HG02588 (cell line): ENCODE measurements around the gene AVP.

ENCODE experiments used
- ATAC-seq: cut with Tn5 transposase; IDR thresholded peaks from one replicate; pipeline ENCODE4 v1.9.1; 2021; ENCODE audit warnings: mild to moderate bottlenecking, moderate library complexity; ENCODE audit not compliant: unreplicated experiment

Gene AVP

DNA sequence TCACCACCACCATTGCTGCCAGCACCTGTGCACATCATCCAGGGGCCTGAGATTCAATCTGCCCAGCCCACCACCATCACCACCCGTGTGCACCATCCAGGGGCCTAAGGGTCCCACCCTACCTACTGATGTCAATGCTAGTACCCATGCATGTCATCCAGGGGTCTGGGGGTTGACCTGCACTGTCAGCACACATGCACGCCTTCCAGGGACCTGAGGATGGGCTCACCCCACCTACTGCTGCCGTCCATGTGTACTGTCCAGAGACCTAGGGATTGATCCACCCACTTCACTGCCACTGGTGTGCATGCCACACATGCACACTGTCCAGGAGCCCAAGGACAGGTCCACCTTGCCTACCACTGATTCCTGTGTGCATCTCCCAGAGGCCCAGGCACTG is 25.0 kb downstream of the AVP start:
- ATAC-seq = no peak

DNA sequence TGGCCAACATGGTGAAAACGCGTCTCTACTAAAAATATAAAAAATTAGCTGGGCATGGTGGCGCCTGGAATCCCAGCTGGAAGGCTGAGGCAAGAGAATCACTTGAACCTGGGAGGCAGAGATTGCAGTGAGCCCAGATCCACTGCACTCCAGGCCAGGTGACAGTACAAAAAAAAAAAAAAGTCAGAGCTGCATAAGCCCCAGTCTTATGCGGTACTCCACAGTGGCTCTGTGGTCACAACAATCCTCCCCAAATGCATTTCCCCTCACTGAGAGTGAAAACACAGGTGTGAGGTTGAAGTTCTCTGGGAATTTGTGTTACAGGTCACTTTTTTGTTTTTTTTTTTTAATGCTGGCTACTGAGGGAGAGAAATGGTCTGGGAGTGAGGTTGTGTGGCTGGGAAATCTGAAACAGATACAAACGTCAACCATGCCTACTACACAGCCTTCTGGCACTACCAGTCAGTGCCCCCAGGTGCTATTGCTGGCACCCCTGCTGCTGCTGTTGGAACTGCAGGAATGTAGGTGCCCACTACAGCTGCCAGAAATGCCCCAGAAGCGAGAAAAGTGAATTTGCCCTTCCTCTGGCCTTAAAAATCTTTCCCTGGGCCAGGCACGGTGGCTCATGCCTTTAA is 33.0 kb downstream of the AVP start:
- ATAC-seq = no peak

DNA sequence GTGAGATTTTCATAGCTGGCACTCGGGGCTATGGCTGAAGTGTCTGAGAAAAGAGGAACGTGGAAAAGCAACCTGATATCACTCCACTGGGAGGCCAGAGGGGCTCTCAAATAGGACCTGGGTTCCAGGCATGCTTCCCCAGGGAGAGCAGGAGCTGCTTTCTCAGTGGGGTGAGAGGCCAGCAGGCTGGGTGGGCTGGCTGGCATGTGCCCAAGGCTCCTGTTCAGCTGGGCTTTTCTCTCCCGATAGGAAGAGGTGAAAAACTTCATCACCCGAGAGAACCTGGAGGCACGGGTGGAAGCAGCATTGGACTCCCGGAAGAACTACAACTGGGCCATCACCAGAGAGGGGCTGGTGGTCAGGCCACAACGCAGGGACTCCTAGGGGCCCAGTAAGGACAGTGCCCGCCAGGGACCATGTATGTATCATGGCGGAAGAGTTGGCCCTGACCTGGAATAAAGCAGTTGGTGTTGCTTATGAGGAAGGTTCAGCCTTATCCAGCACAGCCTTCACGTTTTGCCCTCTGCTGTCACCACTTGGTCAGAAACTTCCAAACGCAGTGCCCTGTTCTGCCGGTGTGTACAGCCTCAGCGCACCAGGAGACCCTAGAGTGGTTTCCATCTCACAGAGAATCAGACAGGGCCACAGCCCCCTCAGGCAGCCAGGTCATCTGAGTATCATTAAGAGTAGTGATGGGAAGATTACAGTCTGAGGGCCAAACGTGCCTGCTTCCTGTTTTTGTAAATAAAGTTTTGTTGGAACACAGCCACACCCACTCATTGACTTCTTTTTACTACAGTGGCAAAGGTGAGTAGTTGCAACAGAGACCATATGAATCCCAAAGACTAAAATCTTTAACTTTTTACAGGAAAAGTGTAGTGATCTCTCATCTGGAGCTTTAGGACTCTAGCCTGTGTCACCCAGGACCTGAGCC is 36.8 kb downstream of the AVP start:
- ATAC-seq = no peak

DNA sequence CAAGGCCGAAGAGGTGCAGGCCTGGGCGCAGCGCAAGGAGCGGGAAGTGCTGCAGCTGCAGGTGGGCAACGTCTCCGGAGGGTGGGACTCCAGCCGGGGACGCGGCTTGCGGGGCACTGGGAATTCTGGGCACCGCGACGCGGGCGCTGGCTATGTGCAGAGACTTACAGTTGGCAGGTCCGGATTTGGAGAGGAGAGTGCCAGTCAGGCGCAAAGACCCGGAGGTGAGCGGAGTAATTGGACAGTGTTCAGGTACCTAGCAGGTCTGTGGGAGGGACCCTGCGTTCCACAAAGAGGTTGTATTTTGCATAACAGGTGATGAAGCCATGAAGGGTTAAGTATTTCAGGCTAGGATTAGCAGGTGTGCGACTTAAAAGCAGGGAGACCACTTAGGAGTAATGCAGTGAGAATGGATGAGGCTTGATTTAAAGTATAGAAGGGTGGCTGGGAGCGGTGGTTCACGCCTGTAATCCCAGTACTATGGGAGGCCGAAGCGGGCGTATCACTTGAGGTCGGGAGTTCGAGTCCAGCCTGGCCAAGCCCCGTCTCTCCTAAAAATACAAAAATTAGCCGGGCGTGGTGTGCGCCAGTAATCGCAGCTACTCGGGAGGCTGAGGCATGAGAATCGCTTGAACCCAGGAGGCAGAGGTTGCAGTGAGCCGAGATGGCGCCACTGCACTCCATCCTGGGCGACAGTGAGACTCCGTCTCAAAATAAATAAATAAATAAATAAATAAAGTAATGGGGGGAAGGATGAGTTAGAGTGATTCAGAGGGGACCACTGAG is 37.7 kb downstream of the AVP start:
- no peak for ATAC-seq

DNA sequence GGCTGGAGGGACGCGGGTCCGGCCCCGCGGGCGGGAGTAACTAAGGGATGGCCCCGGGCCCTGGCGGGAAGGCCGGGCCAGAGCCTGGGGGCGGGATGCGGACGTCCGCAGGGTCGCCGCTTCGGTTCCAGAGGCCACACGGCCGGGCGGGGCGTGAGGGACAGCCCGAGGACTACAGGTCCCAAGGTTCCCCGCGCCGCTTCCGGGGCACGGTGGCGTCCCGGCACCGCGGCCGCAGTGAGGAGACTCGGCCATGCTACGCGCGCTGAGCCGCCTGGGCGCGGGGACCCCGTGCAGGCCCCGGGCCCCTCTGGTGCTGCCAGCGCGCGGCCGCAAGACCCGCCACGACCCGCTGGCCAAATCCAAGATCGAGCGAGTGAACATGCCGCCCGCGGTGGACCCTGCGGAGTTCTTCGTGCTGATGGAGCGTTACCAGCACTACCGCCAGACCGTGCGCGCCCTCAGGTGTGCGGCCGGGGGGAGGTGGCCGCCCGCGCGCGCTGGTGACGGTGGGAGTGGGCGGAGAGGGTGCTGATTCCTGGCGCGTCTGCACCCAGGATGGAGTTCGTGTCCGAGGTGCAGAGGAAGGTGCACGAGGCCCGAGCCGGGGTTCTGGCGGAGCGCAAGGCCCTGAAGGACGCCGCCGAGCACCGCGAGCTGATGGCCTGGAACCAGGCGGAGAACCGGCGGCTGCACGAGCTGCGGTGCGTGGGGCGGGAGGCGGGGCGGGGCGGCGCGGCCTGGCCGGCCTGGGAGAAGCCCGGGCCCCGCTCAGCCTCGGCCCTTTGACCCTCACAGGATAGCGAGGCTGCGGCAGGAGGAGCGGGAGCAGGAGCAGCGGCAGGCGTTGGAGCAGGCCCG is 38.5 kb downstream of the AVP start, which contains the start of gene MRPS26:
MRPS26 (plus strand) TSS at position 237 of the 861 bp plus-strand sequence; CDS start at position 254, 17 bp downstream.
- ATAC-seq = peak; percentile 88

DNA sequence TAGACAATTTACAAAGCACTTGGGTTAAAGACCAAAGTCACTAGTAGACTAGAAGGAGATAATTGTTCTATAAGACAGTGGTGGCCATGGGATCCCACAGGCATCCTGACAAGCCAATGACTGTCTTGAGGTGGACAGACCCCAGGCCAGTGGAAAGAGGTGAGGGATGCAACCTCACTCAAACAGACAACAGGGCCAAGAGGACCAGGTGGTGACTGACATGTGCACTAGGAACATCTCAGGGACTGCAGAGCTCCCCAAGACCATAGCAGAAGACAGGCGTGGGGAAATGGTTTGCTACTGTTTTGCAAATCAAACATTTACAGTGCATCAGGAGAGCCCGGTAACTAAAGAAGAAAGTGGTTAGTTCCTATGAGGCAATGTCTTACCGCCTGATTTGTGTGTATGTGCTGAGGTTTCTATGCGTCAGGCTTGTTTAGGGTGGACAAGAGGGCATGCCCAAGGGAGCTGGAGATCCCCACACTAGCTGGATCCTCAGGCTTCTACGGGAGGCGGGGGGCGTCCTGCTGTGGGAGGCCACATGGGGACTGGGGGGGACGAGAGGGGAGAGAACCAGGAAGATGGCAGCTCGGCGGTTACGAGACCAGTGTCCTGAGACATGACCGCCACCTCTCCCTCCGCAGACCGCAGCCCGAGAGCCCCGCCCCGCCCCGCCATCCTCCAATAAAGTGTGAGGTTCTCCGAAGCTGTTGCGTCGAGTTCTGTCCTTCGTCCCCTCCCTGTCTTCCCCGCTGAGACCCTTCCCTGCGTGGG is 39.3 kb downstream of the AVP start:
- ATAC-seq = peak; percentile 42

DNA sequence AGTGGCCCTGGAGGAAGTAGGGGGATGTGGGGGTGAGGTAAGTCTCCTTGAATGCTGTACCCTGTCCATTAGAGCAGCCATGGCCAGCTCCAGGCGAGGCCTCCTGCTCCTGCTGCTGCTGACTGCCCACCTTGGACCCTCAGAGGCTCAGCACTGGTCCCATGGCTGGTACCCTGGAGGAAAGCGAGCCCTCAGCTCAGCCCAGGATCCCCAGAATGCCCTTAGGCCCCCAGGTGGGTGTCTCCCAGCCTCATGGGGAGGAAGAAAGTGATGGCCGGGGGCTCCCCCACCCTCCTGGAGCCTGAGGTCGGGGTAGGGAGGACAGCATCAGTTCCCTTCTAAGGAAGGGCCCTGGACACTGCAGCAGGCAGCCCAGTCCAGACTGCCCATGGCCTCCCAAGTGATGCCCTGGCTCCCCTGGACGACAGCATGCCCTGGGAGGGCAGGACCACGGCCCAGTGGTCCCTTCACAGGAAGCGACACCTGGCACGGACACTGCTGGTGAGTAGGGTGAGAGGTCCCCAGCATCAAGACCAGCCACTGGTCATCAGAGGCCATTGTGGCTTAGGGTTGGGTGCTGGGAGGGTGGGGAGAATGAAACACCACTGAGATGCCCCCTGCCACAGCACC is 40.1 kb downstream of the AVP start:
- ATAC-seq = no peak

DNA sequence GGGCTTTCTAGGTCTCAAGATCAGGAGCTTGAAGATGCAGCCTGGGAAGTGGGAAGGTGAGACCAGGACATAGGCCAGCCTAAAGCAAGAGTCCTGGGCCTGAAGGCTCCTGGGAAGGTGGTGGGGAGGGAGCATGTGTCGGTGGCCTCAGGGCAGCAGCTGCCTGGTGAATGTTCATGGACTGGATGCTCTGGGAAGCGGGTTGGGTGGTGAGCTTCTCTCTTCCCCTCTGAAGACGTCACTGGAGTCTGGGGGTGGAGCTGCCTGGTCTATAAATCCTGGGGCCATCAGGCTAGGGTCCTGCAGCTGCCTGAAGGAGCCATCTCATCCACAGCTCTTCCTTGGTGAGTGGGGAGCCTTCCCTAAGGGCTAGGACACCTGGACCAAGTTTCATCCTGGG is 41.2 kb downstream of the AVP start, which contains the start of gene GNRH2:
GNRH2 (plus strand) TSS at position 301 of the 400 bp plus-strand sequence. CDS start 793 bp downstream, outside the sequence.
- no peak for ATAC-seq

DNA sequence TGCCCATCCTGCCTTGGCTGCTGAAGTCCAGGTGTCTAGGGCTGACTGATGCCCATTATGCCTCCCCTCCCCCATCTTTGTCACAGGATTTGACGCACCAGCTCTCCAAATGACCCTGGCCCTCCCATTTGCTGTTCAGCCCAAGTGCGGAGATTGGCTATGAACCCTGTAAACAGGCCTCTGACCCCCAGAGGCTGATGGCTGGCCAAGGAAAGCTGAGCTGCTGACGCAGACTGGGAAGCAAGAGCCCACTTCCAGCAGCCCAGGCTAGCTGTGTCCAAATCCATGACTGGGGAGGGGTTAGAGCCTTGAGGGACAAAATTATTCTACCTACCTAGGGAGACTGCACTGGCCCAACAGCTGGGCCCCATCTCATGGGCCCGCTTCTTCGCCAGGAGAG is 41.9 kb downstream of the AVP start:
- no peak for ATAC-seq

DNA sequence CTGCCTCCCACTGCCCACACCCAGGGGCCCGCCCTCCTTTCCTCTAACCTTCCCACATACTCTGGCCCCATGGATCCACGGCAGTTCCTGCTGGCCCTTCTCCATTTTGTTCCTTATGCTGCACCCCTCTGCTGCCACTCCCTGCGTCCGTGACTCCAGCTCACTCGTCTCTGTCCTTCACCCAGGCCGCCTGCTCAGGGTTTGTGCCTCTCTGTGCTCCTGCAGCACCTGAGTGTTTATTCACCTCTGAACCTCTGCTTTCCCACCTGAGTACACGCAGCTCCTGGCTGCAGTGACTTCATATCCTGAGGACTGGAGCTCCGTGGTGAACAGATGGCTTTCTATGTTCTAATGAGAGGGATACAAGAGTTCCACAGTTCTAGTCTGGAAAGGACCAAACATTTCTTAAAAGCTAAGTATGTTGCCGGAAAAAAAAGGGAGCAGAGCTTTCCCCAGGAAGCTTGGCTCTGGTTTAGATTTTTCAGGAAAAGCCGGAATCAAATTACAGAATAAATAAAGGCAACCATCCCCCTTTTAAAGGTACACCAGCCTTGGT is 42.6 kb downstream of the AVP start:
- no peak for ATAC-seq

DNA sequence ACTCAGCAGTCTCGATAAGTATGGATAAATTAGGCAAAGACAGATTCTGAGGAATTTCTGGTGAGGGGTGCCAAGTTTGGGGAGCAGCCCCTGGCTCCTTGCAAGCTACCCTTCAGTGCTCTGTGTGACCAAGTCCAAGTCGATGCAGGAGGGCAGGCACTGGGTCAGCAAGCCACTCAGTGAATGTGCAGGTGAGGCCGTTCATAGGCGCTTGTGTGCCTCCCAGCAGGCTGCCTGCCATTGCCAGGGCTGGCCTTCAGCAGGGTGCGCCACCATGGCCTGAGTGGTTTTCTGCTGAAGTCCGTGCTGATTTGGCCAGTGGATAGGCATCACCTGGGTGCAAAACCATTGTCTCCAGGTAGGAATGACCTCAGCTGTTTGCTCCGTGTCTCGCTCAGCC is 44.4 kb downstream of the AVP start:
- no peak for ATAC-seq

DNA sequence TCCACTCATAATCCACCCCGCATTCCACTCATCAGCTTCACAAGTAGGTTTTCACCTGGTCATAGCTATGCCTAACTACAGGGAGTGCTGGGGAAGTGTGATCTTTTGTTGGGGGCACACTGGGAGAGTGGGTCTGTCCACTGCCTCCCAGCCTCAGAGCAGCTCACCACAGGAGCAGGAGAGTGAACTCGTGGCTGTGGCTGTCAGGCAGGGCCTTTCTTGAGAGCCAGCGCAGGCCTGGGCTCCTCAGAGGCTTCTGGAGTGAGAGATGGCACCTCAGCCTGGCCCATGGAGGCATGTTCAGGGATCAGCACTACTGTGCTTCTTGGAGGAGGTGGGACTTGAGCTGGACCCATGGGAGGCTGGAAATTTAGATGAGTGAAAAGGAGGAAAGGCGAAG is 45.1 kb downstream of the AVP start:
- ATAC-seq = no peak

DNA sequence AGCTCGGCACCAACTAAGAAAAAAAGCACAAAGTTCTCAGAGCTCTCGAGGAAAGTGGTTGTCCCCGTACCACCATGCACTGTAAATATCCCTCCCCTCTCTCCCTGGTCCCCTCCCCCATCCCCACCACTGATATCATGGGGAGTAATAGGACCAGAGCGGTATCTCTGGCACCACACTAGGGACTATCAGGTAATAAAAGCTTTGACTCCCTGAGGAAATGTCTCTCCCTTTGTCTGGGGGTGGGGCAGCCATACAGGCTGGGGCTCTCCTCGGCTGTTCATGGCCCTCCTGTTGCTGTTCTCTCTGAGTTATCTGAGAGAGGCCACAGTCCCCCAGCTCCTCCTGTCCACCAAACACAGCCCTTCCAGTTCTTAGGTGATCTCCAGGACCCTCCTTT is 46.1 kb downstream of the AVP start:
- no peak for ATAC-seq

DNA sequence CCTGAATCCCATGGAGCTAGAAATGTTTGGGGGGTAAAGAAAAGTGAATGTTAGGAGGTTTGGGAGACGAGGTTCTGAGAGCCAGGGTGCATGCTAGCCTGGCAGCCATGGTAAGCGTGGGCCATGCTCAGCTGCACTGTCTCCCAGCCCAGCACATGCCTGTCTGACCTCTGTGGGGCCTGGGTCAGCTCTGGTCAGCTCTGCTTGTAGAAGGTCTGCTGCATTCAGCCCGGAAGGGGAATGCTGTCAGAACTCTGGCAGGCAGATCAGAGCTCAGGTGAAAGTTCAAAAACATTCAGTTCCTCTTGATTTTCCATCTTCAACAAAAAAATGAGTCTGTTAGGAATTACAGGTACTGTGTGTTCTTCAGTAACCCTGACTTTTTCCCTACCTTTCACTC is 46.9 kb downstream of the AVP start:
- no peak for ATAC-seq

DNA sequence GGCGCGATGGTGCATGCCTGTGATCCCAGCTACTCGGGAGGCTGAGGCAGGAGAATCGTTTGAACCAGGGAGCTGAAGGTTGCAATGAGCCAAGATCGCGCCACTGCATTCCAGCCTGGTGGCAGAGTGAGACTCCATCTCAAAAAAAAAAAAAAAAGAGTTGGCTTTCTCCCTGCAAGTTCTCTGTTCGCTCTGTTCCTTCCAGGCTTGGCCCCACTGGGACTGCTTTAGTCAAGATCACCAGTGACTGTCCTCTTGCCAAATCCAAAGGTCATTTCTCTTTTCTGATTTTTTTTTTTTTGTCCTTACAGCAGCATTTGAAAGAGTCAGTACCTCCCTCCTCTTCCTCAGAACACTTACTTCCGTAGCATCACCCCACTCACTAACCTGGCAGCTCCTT is 51.9 kb downstream of the AVP start:
- ATAC-seq = no peak
